HG03108 (cell line): ENCODE data around the gene NTN5.
"Not testable (repeated sequence)": the region's sequence is repeated elsewhere in the genome, so short reads cannot be mapped to it uniquely, and the experiment has no call there.

Source experiments
- ATAC-seq: cut with Tn5 transposase; IDR thresholded peaks from one replicate; pipeline ENCODE4 v1.9.1; 2021; ENCODE audit warnings: moderate library complexity; ENCODE audit not compliant: unreplicated experiment

NTN5 gene

DNA sequence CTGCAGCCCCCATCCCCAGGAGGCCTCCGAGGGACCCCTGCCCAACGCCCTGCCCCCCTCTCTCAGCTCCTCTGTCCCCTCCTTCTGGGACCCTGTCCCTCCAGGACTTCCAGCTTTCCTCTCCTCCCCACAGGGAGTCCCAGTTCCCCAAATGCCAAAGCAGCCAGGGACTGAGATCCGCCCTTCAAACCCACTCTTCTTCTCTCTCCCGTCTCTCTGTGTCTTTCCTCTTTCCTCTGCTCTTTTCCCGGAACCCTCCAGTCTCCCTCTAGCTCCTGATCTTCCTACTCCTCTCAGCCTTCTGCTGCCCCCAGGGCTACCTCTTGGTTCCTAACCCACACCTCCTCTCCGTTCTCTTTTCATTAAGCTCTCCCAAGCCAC lies 27.2 kb downstream of the NTN5 start:
- ATAC-seq = no peak

DNA sequence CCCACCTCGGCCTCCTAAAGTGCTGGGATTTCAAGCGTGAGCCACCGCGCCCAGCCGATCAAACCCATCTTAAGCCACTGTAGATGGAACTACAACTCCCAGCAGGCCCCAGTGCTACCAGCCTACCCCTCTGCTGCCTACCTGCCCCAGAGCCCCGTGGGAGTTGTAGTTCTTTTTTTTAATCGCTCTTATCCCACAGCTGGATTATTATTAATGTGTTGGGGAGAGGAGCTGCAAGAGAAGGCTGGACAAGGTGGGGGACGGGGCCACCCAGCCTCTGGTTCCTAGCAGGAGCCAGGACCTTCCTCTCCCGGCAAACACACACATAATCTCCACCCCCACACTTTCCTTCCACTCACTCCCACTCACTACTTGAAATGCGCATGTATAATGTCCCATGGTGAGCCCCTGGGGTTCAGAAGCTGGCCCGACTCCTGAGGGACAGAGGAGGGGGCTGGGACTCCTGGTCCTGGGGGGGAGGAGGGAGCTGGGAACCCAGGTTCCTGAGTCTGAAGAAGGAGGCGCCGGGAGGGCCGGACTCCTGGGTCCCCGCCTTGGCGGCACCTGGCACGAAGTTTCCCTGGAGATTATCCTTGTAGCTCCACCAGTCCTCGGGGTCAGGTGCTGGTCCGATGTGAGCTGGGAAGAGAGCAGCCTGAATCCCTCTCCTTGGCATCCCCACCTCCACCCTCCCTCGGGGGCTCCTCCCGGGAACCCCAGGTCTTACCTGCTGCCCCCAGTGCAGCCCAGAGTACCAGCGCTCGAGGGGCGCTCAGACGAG lies 27.8 kb downstream of the NTN5 start:
- ATAC-seq = peak; percentile 42

DNA sequence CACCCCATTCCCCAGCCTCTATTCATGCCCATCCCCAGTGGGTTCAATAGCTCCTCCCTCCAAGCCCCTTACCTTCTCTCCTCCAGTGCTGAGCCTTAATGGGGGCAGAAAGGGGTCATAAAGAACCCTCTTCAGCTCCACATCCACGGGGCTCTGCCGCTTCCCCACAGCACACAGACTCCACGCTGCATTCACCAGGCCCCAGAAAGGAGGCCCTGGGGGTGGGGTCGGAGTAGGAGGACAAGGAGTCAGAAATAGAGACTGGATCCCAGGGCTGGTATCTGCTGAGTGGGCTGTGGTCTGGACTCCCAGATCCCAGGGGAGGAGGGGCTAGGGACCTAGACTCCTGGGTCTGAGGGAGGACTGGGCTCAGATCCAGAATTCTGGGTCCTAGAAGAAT lies 28.5 kb downstream of the NTN5 start:
- no peak for ATAC-seq

DNA sequence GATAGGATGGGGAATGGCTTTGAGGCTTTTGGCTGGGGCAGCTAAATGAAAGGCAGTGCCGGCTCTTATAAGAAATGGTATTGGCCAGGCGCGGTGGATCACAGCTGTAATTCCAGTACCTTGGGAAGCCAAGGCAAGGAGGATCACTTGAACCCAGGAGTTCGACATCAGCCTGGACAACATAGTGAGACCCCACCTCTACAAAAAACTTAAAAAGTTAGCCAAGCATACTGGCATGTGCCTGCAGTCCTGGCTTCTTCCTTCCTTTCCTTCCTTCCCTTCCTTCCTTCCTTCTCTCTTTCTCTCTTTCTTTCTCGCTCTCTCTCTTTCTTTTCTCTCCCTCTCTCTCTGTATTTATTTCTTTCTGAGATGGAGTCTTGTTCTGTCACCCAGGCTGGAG lies 30.0 kb downstream of the NTN5 start:
- no peak for ATAC-seq

DNA sequence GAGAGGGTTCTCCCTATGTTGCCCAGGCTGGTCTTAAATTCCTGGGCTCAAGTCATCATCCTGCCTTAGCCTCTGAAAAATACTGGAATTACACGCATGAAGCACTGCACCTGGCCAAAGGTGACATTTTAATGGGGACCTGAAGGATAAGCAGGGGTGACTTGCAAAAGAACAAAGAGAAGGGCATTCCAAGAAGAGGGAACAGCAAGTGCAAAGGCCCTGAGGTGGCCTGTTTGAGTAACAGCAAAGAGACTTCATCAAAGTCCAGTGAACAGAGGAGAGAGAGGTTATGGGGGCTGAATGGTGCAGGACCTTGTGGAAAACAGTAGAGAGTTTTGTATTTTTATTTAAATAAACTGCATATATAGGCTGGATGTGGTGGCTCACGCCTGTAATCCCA lies 31.0 kb downstream of the NTN5 start:
- no peak for ATAC-seq

DNA sequence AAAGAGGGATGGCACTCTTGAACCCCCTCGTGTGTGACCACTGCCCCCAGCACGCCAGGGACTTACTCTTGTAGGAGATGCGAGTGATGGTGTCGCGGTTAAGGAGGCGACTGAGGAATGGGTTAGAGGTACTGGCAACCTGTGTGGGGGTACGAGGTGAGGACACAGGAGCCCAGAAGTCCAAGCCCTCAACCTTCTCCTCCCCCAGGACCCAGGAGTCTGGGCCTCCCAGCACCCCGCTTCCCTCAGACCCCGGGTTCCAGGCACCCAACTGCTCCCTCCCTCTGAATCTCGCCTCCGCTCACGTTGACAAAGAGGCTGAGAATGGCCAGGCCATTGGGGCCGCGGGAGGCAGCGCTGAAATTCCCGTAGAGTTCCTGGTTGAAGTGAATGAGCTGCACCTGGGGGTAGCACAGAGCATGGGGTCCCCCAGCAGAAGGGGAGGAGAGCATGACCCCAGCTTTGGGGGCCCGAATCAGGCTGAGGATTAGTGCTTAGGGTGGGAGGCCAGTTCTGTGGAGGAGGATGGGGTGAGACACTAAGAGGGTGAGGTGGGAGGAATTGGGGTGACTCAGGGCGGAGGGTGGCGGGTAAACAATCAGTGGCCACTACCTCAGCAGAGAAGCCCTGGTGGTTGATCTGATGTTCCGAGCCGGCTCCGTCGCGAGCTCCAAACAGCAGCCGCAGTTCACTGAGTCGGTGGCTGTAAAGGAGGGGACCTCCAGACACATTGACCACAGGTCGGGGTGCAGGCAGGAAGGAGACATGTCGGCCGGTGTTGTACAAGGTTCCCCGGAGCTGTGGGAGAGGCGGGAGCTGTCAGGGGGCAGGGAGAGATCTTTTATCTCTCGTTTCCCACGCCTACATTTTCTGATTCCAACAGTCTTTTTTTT lies 33.1 kb downstream of the NTN5 start:
- ATAC-seq = no peak

DNA sequence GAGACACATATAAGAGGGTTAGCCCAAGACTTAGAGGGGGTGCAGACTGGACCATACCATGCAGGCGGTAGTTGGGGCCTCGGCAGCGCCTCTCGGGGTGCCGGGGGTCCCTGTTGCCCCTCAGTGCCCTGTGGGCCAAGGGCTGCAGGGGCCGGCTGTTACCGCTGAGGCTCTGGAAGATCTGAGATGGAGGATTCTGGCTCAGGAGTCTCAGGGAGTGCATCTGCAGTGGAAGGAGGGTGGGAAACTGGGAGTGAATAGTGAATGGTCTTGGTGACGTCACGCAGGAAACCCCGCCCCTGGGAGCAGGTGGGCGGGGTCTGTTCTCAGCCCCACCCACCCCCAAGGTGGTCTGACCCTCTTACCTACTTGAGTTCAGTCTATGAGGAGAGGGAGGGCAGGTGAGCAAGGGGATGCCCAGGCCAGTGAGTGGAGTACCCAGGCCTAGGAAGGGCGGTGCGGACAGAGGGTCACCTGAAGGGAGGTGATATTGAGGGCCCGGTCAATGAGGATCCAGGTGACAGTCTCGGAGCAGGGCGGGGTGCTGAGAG lies 33.9 kb downstream of the NTN5 start:
- no peak for ATAC-seq

DNA sequence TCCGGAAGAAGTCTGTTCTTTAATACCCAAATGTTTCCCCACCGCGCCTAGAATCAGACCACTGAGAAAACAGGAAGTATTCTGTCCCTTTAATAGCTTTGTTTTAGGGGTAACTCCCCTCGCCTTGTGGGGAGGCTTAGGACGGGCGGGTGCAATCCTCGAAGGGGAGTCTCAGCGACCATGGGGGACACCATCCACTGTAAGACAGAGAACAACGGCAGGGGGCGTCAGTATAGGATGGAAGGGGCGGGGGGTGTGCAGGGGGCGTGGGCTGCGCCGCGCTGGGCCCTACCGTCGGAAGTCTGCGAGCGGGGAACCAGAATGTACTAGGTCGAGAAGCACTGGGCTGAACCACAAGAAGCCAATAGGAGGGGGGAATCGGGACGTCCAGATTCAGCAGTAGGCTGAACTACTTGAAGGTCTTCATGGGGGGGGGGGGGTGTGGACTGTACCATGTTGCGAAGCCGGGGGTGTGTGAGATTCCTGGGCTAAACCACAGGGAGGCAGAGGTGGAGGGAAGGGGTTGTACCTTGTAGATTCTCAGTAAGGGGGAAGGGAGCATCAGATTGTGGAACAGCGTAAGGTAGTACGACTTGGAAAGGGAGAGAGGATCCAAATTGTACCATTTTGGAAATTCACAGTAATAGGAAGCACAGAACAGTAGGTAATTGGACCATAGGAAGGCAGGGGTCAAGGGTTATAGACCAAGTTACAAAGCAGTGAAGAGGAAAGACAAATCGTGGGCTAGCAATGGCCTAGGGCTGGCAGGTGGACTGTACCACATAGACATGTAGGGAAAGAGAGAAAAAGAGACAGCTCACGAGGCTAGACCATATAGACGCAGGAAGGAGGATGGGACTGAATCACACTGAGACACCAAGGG lies 34.6 kb downstream of the NTN5 start:
- ATAC-seq = peak; percentile 3

DNA sequence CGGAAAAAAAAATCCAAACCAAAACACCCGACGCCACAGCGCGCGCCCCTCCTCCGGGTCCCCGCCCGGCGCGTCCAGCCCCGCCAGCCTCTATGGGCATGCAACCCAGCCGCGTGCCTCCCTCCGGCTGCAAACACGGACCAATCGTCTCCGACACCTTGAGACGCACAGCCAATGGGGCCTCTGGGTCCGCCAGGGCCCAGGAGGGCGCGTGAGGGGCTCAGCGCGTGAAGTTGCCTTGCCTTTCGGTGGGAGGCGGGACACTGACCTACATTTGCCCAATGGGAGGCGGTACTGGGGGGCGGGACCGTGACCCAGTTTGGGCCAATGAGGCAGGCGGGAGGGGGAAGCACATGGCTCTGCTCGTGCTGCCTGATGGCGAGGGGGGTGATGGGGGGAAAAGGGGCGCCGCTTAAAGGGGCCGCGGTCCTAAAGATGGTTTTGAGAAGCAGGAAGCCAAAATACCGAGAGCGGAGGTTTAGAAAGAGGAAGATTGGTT lies 35.3 kb downstream of the NTN5 start:
- ATAC-seq = peak; percentile 66

DNA sequence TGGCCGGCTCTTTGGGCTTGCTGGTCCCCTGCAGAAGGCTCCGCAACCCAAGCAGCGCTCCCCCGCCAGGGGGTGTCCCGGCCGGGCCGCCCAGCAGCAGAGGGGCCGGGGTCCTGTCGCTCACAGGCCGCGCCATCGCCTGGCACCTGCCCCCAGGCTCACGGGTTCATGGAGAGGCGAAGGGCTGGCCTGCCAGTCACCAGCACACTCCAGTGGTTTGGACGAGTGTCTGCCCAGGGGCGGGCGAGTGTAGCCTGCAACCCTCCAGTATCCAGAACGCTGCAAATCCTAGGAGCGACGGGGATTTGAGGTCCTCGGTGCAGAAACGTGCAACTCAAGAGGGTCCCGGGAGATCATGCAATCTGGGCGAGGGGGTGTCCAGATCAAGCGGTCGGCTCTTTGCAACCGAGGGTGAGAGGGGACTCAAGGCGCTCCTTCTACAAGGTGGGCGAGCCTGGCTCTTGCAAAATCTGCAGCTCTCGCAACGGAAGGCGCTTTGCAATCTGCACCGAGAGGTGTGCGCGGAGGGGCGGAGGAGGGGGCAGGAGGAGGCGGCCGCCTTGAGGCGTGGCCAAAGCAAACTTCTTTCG lies 35.9 kb downstream of the NTN5 start, which contains the start of gene DBP:
DBP (minus strand) TSS at position 521 of the 590 bp plus-strand sequence; CDS start at position 136, 385 bp downstream.
- peak; percentile 0 for ATAC-seq

DNA sequence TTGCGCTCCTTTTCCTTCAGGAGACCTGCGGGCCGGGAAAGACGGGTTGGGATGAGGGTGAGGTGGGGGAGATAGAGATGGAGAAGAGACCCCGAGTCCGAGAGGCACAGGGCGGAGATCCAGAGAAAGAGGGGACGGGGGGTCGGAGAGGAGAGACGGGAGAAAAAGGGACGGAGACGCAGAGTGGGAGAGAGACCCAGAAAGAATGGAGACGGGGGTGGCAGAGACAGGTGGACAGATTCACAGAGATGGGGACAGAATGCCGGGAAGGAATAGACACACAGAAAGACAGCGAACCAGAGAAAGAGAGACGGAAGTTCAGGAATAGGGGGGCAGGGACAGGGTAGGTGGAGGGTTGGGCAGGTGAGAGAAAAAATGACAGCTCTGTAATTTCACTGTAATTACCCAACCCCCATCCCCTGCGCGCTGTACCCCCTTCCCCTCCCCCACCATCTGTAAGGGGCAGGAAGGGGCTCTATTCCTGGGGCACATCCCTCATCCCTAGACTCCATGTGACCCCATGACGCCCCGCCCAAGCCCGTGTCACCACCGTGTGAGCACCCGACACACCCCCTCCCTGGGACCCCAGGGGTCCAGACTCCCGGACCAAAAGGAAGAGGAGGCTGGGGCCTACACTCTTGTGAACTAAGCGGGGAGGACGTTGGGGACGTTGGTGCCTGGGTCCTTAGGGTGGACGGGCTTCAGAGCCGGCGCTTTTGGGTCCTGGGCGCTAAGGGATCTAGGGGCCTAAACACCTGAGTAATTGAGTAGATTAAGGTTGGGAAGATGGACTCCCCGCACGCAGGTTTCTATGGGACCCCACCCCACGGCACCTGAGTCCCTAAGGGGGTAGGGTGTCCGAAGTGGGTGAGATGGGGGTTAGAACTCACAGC lies 36.6 kb downstream of the NTN5 start:
- ATAC-seq = no peak

DNA sequence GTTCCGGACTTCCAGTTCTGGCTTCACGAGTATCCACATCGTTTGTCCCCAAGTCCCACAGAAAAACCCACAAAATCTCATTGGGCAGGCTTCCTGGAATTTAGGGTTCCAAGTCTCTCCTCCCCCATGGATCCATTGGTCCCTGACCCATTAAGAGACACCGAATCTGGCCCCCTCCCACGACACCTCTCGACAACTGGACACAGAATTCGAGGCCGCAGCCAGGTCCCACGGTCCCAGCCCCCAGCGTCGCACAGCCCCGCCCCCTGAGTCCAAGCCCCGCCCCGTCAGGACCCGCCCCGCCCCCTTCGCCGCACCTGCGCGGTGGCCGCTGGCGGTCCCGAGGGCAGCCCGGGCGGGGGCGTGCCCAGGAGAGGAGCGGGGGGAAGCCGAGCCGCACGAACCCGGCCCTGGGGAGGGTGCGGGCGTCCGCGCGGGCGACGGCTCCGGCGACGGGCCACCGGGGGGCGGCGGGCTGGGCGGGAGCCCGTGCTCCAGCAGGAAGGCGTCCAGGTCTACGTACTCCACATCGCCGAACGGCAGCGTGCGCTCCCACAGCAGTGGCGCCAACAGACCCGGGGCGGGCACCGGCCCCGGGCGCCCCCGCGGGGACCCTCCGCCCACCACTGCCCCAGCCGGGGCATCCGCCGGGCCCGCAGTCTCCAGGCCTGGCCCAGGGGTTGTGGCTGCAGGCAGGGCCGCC lies 37.4 kb downstream of the NTN5 start:
- ATAC-seq = no peak

DNA sequence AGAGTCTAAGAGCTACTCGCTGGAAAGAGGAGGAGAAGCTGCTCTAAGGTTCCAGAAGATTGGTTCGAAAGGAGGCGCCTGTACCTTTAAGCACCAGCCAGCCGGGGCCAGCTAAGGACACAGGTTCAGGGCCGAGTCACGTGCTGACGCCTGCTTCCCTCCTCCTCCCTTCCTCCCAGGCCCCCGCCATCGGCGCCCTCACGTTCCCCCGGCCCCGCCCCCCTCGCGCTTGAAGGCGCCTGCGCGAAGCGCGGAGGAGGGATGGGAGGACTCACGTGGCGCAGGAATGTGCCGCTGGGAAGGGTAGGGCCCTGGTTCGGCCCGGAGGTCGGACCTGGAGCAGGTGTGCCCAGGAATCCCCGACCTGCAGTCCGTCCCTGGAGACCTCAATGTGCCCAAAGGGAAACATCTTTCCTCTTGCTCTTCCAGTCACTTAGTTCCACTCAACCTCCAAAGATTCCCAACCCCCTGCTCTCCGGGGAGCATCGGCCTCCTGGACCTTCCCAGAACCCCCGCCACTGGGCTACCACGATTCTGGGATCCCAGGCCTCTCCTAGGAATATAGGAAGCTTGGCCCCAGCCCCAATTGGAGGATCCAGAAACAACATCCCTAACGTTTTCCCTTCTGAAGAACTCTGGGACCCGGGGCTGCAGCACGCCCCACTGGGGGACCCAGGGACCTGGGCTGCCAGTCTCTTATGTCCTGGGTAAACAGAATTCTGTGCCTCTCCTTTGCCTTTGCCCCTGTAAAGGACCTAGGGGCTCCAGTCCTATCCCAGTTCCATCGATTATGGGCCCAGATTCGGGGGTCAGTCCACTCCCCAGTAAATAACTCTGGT lies 38.2 kb downstream of the NTN5 start:
- ATAC-seq = peak; percentile 23

DNA sequence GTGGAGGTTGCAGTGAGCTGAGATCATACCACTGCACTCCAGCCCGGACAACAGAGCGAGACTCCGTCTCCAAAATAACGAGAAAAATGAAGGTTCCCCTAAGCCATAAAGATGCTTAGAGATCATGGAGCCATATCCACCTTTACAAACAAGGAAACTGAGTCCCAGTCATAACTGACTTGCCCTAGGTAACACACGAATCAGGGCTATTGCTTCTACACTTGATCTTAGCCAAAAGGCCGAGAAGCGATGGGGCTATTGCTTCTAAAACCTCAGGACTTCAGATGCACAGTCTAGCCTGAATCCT lies 38.8 kb downstream of the NTN5 start:
- ATAC-seq = no peak

DNA sequence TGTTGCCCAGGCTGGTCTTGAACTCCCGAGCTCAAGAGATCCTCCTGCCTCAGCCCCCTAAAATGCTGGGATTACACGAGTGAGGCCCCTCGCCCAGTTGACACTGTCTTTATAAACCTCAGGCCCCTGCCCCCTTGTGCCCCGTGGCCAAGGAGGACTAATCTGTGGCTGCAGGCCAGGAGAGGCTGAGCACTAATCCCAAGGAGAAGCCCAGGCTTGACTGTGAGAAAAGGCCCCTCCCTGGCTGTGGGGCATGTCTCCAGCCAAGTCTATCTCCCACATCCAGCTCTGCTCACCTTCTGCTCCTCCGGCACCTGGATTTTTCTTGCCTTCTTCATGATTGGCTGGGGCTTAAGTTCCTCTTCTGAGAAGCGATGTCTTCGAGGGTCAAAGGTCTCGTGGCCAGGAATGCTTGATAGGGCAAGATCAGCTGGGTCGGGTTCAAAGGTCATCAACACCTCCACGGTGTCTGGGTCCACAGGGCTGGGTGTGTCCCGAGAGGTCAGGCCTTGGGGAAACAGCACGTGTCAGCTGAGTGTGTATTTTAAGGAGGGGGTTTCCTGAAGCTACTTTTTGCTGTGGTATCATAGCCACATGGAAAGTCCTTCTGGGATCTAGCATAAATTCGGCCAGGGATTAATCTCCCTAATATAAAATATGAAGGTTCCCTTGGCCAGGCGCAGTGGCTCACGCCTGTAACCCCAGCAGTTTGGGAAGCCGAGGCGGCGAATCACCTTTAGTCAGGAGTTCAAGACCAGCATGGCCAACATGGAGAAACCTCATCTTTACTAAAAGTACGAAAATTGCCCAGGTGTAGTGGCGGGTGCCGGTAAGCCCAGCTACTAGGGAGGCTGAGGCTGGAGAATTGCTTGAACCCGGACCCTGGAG lies 39.4 kb downstream of the NTN5 start:
- no peak for ATAC-seq

DNA sequence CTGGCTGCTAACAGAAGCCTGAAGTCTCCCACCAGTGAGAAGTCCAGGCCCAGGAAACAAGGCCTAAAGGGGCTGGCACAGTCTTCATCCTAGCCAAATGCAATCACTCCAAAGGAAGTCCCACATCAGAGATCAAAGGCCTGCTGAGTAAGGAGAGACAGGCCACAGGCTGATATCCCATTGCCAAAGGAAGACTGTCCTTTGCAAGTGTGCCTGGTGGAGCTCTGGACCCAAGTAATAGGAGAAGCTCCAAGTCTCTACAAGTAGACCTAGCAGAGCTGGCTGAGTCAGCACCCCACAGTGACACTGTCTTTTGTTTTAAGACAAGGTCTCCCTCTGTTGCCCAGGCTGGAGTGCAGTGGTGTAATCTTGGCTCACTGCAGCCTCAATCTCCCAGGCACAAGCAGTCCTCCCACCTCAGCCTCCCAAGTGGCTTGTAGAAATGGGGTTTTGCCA lies 40.1 kb downstream of the NTN5 start:
- ATAC-seq = no peak

DNA sequence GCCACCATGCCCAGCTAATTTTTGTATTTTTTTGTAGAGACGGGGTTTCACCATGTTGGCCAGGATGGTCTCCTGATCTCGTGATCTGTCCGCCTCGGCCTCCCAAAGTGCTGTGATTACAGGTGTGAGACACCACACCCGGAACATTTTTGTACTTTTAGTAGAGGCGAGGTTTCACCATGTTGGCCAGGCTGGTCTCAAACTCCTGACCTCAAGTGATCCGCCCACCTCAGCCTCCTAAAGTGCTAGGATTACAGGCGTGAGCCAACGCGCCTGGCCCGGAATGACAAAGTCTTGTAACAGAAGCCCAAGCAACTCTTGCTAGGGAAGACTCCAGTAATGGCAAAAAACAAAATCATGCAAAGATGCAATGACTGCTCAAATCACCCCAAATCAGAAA lies 40.5 kb downstream of the NTN5 start:
- ATAC-seq = not testable (repeated sequence)
